Prostate gland (tissue), 2 donors: Measurements from ENCODE around the gene RLF. TPM values are rescaled to one million over a fixed set of nuclear protein-coding genes. Genes with fewer than 3 reads are reported as not detected.
A peak's percentile ranks its signal among the peaks of the same experiment; 100 is the strongest.

Source experiments
- DNase-seq: peaks from one replicate; pipeline ENCODE4 v3.0.0-alpha.2; 2019; ENCODE audit warnings: low spot score
- H3K27ac ChIP-seq, 2 donors: fragments of 200-600 bp; sonication (generic); 2 replicates each; pipeline ENCODE4 v1.5.1; 2017 to 2019
- H3K27me3 ChIP-seq: fragments of 200-600 bp; sonication (generic); replicated peaks from 2 replicates; pipeline ENCODE4 v1.5.1; 2019; ENCODE audit not compliant: insufficient read depth
- H3K36me3 ChIP-seq, 2 donors: fragments of 200-600 bp; sonication (generic); 1 replicate in 1 of 2; 2 replicates in 1 of 2; pipeline versions ENCODE4 v1.5.1 to v1.8.1; 2017 to 2019
- H3K4me1 ChIP-seq: fragments of 200-600 bp; sonication (generic); replicated peaks from 2 replicates; pipeline ENCODE4 v1.5.1; 2019
- H3K4me3 ChIP-seq, 2 donors: fragments of 200-600 bp; sonication (generic); 2 replicates each; pipeline ENCODE4 v1.5.1; 2017 to 2019
- H3K9me3 ChIP-seq: fragments of 200-600 bp; sonication (generic); 2 replicates; pipeline ENCODE4 v1.5.1; 2017
- POLR2A ChIP-seq: fragments of 450-650 bp; IDR thresholded peaks from one replicate; pipeline ENCODE4 v1.6.1; 2016; ENCODE audit warnings: antibody characterized with exemption, mild to moderate bottlenecking
- POLR2AphosphoS5 ChIP-seq: sonication (generic); formaldehyde crosslinking; IDR thresholded peaks from one replicate; pipeline ENCODE4 v1.6.1; 2017; ENCODE audit warnings: antibody characterized with exemption
- WGBS: methylation state at CpG from one replicate; pipeline ENCODE4 v1.1.5; 2018; 5-methylcytosine and 5-hydroxymethylcytosine counted together
- intact Hi-C: fragments of 100-400 bp; cut with DNase I; formaldehyde crosslinking; loops from one replicate; pipeline ENCODE4 v1.14.2; 2022
- total RNA-seq, 2 donors: library from RNA; depleted of rRNA; stranded (reverse); fragments of >200 nt; gene quantifications; one replicate each; pipeline ENCODE4 v1.1.0, GENCODE V29; 2016
- TF ChIP-seq, protein P1 (sequence below), 4 experiments: fragments of 200-600 bp in 2 of 4; fragments of 450-650 bp in 2 of 4; sonication (generic) in 2 of 4; IDR thresholded peaks; 1 replicate in 3 of 4; 2 replicates in 1 of 4; pipeline ENCODE4 v1.5.1; 2016 to 2019; ENCODE audit warnings: antibody characterized with exemption in 4 of 4, mild to moderate bottlenecking in 2 of 4, moderate library complexity in 2 of 4

RLF gene
- total RNA-seq, 2 donors from 2014 or later: 12.4 to 19.8 TPM

DNA sequence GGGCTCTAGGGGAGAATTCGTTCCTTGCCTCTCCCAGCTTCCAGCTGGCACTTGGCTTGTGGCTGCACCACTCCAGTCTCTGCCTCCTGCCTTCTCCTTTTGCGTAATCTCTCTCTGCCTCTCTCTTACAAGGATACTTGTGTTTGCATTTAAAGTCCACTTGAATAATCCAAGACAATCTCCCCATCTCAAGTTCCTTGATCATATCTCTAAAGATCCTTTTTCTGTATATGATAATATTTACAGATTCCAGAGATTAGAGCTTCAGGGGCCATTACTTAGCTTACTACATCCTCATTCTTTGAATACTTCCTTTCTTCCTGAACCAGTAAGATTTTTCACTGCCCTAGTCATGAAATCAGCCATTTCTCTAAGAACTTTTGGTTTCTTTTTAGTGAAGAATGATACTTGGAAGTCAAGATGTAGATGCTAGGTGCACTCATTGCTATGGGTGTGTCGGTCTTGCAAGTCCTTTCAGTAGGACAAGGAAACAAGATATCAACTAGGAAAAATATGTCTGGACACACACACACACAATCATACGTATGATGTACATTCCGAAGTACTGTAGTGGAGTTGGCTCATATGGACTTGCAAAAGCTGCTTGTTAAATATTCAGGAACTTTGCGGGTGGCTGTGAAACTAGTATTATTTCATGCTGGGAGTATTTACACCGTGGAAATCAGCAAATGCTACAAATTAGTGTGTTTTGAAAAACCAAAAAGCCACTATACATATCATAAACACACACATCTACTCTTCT lies 20.8 kb upstream of the RLF start:
- peaks cover 7% of the 10 kb centered on the region for H3K4me1 ChIP-seq
- H3K4me3 ChIP-seq: no peak overlapping the region
- no peaks in the 10 kb centered on the region for H3K36me3 ChIP-seq
- WGBS: 55% methylated on average over 7 of the region's 7 CpGs
- no peak for DNase-seq
- no peak for TF ChIP-seq POLR2A
- no peak for TF ChIP-seq POLR2AphosphoS5
- intact Hi-C loops: loop anchor here (10.0 kb wide), 1 partner anchor 174 kb away; the partner anchor contains the start of gene COL9A2
- no peaks in the 10 kb centered on the region for H3K27me3 ChIP-seq
- H3K9me3 ChIP-seq: no peaks in the 10 kb centered on the region
- H3K27ac ChIP-seq: peak overlapping the region; percentile 38 to 54

DNA sequence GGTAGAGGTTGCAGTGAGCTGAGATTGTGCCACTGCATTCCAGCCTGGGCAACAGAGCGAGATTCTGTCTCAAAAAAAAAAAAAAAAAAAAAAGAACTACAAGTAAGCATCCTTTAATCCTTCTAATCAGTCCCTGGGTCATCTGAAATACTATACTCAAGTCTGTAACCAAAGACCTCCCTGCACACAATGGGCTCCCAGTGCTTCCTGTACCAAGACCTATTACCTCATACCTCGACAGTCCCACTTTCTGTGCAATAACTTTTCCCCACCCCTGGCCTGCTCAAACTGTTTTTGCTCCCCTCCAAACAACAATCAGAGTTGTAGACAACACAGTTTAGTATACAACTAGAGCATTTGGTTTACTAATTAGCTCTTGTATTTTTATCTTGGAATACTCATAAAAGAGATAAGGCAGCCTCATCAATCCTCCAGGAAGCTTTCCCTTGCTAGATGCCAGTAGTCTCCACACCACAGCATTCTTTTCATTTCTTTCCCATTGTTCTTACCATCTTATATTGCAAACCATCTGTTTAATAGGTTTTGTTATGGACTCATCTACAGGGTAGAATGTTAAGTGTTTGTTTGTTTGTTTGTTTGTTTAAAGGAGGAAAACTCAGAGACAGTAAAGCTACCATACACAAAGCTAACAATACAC lies 19.2 kb upstream of the RLF start:
- H3K27ac ChIP-seq: no peak overlapping the region
- 39% methylated on average over 2 of the region's 2 CpGs for WGBS
- no peak overlapping the region for H3K4me3 ChIP-seq
- intact Hi-C loops: loop anchor here (10.0 kb wide), 1 partner anchor 173 kb away; the partner anchor contains the start of gene COL9A2
- peaks cover 7% of the 10 kb centered on the region for H3K4me1 ChIP-seq
- H3K27me3 ChIP-seq: no peaks in the 10 kb centered on the region
- no peaks in the 10 kb centered on the region for H3K36me3 ChIP-seq
- DNase-seq: no peak
- TF ChIP-seq, protein P1, sequence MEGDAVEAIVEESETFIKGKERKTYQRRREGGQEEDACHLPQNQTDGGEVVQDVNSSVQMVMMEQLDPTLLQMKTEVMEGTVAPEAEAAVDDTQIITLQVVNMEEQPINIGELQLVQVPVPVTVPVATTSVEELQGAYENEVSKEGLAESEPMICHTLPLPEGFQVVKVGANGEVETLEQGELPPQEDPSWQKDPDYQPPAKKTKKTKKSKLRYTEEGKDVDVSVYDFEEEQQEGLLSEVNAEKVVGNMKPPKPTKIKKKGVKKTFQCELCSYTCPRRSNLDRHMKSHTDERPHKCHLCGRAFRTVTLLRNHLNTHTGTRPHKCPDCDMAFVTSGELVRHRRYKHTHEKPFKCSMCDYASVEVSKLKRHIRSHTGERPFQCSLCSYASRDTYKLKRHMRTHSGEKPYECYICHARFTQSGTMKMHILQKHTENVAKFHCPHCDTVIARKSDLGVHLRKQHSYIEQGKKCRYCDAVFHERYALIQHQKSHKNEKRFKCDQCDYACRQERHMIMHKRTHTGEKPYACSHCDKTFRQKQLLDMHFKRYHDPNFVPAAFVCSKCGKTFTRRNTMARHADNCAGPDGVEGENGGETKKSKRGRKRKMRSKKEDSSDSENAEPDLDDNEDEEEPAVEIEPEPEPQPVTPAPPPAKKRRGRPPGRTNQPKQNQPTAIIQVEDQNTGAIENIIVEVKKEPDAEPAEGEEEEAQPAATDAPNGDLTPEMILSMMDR (IDR thresholded peaks at IDR 0.05): no peak
- TF ChIP-seq POLR2A (no peak), POLR2AphosphoS5 (no peak)
- H3K9me3 ChIP-seq: no peaks in the 10 kb centered on the region

DNA sequence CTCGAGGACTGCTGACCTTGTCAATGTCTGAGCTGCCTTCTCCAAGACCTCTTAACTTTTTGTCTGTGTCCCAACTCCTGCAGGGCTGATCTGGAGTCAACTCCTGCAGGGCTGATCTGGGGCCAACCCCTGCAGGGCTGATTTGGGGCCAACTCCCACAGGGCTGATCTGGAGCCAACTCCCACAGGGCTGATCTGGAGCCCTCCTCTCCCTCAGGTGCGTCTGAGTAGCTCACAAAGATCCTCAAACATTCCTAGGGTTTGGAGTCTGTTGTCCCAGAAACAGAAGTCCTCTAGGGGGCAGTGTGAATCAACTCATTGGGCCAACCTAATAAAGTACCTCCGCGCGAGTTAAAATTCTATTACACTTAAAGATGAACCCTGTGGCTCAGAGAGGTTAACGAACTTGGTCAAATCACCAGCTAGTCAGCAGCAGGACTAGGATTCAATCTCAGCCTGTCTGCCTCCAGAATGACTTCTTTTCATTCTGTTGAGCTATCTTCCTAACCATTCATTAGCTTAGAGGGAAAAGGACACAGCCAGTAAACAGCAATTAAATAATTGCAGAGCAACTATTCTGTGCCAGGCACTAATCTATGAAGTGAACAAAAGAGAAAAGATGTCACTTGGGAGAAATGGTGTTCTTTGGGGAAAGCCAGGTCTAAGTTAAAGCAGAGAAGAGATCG lies 17.2 kb upstream of the RLF start:
- H3K9me3 ChIP-seq: no peaks in the 10 kb centered on the region
- intact Hi-C loops: loop anchor here (10.0 kb wide), 1 partner anchor 171 kb away; the partner anchor contains the start of gene COL9A2

DNA sequence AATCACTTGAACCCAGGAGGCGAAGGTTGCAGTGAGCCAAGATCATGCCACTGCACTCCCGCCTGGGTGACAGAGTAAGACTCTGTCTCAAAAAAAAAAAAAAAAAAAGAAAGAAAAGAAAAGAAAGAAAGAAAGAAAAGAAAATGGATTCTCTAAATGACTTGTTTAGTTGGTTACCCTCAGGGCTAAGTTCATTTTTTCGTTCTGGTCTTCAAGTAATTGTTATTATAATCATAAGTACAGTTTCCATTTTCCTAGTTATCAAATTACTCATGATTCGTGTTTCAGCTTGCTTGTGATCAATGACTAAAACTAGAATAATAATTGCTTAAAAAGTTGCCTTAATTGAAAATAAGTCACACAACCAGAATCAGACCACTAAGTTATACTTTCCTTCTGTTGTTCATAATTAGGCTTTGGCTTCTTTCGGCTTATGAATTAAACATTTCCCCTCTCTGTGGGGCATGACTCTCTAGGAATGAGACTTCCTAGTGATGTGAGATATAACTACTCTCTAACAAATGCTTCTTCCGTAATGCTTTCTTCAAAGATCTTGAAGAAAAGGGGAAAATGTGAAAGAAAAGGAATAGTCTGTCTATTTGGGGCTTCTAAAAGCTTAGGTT lies 9.6 kb upstream of the RLF start:
- 90% methylated on average over 6 of the region's 6 CpGs for WGBS
- Histone ChIP-seq H3K4me1 (no peaks in the 10 kb centered on the region), H3K9me3 (no peaks in the 10 kb centered on the region), H3K4me3 (no peak overlapping the region), H3K27me3 (no peaks in the 10 kb centered on the region), H3K36me3 (no peaks in the 10 kb centered on the region), H3K27ac (no peak overlapping the region)
- no peak for TF ChIP-seq POLR2A
- TF ChIP-seq, protein P1 (IDR thresholded peaks at IDR 0.05): no peak
- TF ChIP-seq POLR2AphosphoS5: no peak
- DNase-seq: no peak
- intact Hi-C loops: loop anchor here (2.0 to 5.0 kb wide), 2 partner anchors 186 to 253 kb away; no protein-coding TSS in a partner anchor

More for the DNA sequence above, 17.2 kb upstream of the RLF start:
- H3K36me3 ChIP-seq: no peaks in the 10 kb centered on the region
- WGBS: 15% methylated on average over 7 of the region's 7 CpGs
- H3K27ac ChIP-seq: no peak overlapping the region
- DNase-seq: peak; percentile 71
- TF ChIP-seq POLR2A: no peak
- TF ChIP-seq POLR2AphosphoS5: peak; percentile 13
- TF ChIP-seq, protein P1 (IDR thresholded peaks at IDR 0.05): peak; percentile 40 to 73 (median 72)
- peaks cover 7% of the 10 kb centered on the region for H3K4me1 ChIP-seq
- H3K27me3 ChIP-seq: no peaks in the 10 kb centered on the region
- H3K4me3 ChIP-seq: no peak overlapping the region
